LNCaP clone FGC (cell line): ENCODE results near the gene XPO4.

ENCODE experiments used
- DNase-seq: peaks from one replicate; pipeline ENCODE4 v3.0.0-alpha.2; 2011; ENCODE audit warnings: low read depth
- H3K4me3 ChIP-seq: 2 replicates; pipeline ENCODE4 v1.5.1; 2011; ENCODE audit warnings: mild to moderate bottlenecking, low read depth, low read length, control low read depth
- TF ChIP-seq, protein P1 (sequence below): IDR thresholded peaks from 2 replicates; pipeline ENCODE4 v1.5.1; 2012; ENCODE audit warnings: mild to moderate bottlenecking; ENCODE audit not compliant: control insufficient read depth, insufficient read depth; ENCODE audit errors: extremely low read depth

Gene XPO4

DNA sequence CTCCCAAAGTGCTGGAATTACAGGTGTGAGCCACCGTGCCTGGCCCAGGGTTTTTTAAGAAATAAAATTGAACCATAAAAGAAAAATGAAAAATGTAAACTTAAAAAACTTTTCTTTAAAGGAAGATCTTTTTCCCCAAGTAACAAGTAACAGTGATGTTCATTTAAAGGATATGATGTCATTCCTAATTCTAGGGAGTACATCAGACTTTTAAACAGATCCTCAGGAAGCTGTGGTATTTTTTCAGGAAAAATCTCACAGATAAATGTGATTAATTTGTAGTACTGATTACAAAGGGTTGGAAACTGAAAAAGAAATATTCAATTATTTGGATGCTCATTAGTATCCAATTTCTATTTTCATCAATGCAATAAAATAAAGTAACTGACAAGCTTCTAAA lies 114.2 kb downstream of the XPO4 start:
- no peak overlapping the region; the same call in 1 of the 2 replicates for H3K4me3 ChIP-seq
- DNase-seq, result no peak
- TF ChIP-seq, protein P1, sequence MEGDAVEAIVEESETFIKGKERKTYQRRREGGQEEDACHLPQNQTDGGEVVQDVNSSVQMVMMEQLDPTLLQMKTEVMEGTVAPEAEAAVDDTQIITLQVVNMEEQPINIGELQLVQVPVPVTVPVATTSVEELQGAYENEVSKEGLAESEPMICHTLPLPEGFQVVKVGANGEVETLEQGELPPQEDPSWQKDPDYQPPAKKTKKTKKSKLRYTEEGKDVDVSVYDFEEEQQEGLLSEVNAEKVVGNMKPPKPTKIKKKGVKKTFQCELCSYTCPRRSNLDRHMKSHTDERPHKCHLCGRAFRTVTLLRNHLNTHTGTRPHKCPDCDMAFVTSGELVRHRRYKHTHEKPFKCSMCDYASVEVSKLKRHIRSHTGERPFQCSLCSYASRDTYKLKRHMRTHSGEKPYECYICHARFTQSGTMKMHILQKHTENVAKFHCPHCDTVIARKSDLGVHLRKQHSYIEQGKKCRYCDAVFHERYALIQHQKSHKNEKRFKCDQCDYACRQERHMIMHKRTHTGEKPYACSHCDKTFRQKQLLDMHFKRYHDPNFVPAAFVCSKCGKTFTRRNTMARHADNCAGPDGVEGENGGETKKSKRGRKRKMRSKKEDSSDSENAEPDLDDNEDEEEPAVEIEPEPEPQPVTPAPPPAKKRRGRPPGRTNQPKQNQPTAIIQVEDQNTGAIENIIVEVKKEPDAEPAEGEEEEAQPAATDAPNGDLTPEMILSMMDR, result no peak

DNA sequence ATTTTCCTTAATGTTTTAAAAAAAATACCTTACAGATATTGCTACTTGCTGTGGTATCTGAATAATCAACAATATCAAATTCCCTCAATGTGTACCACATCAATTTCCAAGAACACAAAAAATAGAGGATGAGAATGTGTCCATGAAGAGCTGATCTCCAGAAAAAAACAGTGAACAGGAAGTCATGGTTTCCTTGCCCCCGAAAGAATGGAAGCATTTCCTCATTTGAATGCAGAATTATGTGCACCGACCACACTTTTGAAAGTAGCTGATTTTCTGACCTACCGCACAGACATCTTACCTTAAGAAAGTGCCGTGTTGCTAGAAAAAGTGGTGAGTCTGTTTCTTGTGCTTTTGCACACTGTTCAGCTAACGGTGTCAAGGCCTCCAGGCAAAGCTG lies 115.4 kb downstream of the XPO4 start:
- H3K4me3 ChIP-seq, result no peak overlapping the region
- TF ChIP-seq, protein P1, result no peak
- DNase-seq, result no peak

DNA sequence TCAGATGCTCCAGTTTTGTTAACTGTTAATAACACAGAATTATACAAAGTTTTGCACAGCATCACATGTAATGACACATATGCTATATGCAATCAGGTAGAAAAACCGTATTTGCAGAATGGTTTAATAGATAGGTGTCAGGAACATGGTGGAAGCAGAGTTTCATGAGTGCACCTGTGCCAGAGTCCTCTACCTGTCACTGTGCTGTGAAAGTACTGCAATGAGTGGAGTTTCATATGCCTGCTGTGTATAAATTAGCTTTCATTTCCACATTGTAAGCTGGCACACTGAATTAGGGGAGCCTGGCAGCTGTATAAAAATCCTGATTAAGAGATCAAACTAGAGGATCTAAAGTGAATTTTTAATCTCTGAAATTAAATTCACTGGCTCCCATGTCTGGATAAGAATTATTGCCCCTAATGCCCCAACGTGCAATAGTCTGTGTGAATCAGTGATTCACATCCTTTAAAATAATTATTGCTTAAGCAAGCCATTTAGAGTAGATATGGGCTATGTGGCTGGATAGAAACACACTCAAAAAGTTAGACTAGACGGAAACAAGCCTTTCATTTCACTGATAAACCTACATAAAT lies 120.3 kb downstream of the XPO4 start:
- TF ChIP-seq, protein P1, result no peak
- no peak for DNase-seq
- H3K4me3 ChIP-seq, result no peak overlapping the region

DNA sequence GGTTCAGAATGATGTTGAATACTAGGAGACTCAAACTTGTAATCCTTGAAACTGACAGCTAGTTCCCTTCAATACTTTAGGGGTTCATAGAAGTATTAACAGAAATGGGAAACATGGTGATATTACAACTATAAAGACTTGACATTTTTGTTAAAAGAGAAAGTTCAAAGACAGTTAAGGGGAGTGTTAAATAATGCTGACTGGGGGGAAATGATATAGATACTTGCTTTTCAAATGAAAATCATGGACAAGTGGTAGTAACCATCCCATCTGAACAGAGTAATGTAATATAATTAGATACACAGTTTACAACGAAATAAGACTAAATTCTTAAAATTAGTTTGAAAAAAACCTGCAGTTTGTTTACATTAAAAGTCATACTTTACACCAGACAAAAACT lies 122.2 kb downstream of the XPO4 start:
- TF ChIP-seq, protein P1, result no peak
- no peak overlapping the region for H3K4me3 ChIP-seq
- no peak for DNase-seq

DNA sequence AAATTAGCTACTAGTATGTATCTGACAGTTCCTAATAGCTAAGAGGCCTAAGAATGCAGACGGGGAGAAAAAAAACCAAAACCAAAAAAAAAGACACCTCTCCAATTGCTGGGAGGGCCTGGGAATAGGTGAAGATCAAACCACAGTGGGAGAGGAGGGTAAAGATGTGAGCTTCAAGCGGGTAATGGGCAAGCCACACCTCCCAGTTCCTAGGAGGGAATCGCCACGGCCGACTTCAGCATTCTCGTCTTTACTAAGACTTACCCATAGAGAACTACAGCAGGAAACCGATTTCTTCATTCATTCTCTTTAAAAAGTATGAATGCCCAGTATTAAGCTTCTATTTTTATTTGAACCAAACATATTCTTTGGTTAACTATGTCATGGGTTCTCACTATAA lies 123.1 kb downstream of the XPO4 start:
- TF ChIP-seq, protein P1, result no peak
- no peak for DNase-seq
- H3K4me3 ChIP-seq, result no peak overlapping the region

DNA sequence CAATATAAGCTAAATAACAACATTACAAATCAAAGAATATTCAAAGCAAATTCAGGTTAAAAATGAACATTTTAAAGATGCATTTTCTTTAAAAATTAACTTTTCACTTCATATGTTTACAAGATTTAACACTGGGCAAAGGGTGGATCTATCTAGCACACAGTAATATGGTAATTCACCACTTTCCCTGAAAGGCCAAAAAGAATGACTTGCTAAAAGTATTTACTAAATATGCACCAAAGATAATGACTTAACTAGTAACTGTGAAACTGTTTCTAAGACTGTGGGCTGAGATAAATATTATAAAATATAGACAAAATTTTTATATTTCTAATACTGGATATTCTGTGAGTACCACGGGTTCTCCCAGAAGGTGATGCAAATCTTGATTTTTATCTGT lies 124.2 kb downstream of the XPO4 start:
- DNase-seq, result no peak
- no peak overlapping the region for H3K4me3 ChIP-seq
- TF ChIP-seq, protein P1, result no peak

DNA sequence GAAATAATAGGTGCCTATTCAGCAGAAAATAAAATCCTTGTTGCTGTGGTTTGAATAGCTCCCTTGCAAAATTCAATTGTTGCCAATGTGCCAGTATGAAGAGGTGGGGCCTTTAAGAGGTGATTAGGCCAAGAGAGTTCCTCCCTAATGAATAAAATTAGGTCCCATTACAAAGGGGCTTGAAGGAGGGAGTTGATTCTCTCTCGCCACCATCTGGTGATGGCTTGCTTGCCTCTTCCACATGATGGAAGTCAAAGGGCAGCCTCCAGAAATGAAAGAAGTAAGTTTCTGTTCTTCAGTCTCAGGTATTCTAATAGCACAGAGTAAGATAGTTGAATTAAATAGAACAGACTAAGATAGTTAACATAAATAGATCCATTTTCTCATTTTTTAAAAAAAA lies 125.8 kb downstream of the XPO4 start:
- TF ChIP-seq, protein P1, result no peak
- no peak overlapping the region for H3K4me3 ChIP-seq
- DNase-seq, result no peak
